IMR-90 (cell line): Measurements from ENCODE around the gene COL27A1.
"Not testable (repeated sequence)": the region's sequence is repeated elsewhere in the genome, so short reads cannot be mapped to it uniquely, and the experiment has no call there.

ENCODE experiments used
- BHLHE40 ChIP-seq: fragments of 150-350 bp; IDR thresholded peaks from 2 replicates; pipeline ENCODE4 v1.6.1; 2016; ENCODE audit warnings: mild to moderate bottlenecking, low read depth, low read length
- CEBPB ChIP-seq: IDR thresholded peaks from 2 replicates; pipeline ENCODE4 v1.6.1; 2012; ENCODE audit warnings: low read depth, low read length, improper control_type of control experiment
- FOS ChIP-seq: fragments of 150-350 bp; IDR thresholded peaks from 2 replicates; pipeline ENCODE4 v1.6.1; 2016; ENCODE audit warnings: low read depth, low read length
- POLR2A ChIP-seq: IDR thresholded peaks from 2 replicates; pipeline ENCODE4 v1.6.1; 2012; ENCODE audit warnings: mild to moderate bottlenecking, low read depth, low read length
- SMC3 ChIP-seq: fragments of 150-350 bp; IDR thresholded peaks from 2 replicates; pipeline ENCODE4 v1.6.1; 2016; ENCODE audit warnings: low read depth, mild to moderate bottlenecking, antibody characterized with exemption, low read length, moderate library complexity
- TF ChIP-seq, protein P1 (sequence below): conservative IDR thresholded peaks from 2 replicates; pipeline ENCODE4 v1.5.1; 2012; ENCODE audit warnings: mild to moderate bottlenecking, low read depth, low read length, improper control_type of control experiment
- TF ChIP-seq, protein P2 (sequence below): fragments of 150-350 bp; IDR thresholded peaks from 2 replicates; pipeline ENCODE4 v1.6.1; 2017; ENCODE audit warnings: mild to moderate bottlenecking, antibody characterized with exemption, low read length, low read depth

DNA sequence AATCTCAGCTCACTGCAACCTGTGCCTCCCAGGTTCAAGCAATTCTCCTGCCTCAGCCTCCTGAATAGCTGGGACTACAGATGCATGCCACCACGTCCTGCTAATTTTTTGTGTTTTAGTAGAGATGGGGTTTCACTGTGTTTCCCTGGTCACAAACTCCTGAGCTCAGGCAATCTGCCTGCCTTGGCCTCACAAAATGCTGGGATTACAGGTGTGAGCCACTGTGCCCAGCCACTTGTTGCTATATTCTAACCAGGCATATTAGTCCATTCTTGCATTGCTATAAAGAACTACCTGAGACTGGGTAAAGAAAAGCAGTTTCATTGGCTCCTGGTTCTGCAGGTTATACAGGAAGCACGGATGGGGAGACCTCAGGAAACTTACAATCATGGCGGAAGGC lies 26.6 kb upstream of the COL27A1 start:
- TF ChIP-seq, protein P1, sequence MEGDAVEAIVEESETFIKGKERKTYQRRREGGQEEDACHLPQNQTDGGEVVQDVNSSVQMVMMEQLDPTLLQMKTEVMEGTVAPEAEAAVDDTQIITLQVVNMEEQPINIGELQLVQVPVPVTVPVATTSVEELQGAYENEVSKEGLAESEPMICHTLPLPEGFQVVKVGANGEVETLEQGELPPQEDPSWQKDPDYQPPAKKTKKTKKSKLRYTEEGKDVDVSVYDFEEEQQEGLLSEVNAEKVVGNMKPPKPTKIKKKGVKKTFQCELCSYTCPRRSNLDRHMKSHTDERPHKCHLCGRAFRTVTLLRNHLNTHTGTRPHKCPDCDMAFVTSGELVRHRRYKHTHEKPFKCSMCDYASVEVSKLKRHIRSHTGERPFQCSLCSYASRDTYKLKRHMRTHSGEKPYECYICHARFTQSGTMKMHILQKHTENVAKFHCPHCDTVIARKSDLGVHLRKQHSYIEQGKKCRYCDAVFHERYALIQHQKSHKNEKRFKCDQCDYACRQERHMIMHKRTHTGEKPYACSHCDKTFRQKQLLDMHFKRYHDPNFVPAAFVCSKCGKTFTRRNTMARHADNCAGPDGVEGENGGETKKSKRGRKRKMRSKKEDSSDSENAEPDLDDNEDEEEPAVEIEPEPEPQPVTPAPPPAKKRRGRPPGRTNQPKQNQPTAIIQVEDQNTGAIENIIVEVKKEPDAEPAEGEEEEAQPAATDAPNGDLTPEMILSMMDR, result not testable (repeated sequence)
- not testable (repeated sequence) for TF ChIP-seq POLR2A, FOS, BHLHE40, CEBPB, SMC3
- TF ChIP-seq, protein P2, sequence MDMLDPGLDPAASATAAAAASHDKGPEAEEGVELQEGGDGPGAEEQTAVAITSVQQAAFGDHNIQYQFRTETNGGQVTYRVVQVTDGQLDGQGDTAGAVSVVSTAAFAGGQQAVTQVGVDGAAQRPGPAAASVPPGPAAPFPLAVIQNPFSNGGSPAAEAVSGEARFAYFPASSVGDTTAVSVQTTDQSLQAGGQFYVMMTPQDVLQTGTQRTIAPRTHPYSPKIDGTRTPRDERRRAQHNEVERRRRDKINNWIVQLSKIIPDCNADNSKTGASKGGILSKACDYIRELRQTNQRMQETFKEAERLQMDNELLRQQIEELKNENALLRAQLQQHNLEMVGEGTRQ, result not testable (repeated sequence)
